Measurements from ENCODE around the gene CIPC. TPM values are rescaled to one million over a fixed set of nuclear protein-coding genes. Genes with fewer than 3 reads are reported as not detected.

CIPC gene
- total RNA-seq, 1 experiment from 2014 or later = 20.6 TPM

DNA sequence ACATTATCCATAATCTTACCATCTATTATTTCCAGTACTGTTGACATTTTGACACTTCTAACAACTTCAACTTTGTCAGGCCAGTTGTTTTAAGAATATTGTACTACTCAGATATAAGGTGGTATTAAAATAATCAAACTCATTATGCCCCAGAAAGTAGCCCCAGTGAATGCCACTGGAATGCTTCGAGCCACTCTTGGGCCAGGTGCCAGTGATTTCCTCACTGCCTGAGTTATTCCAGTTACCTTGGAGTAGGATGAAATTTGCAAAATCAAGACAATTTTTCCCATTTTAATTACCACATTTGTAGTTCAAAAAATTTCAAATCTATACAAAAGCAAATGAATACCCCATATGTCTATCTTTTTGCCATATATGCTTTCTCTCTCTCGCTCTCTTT is 9.2 kb downstream of the CIPC start:
- H3K9ac ChIP-seq (ENCODE audit: low read length) = no peak overlapping the region
- ChIA-PET CTCF (no interaction called here), RAD21 (ENCODE audit: low non-redundant PET in 1 of 2, low total read pairs in 2 of 2, uncharacterized antibody in 2 of 2, unreplicated experiment in 2 of 2) (no interaction called here), POLR2A (no interaction called here)
- intact Hi-C loops (cut with micrococcal nuclease) = no loop called here
- H4K20me1 ChIP-seq (ENCODE audit: insufficient read depth) = no peaks in the 10 kb centered on the region
- H3K4me2 ChIP-seq (ENCODE audit: low read length) = no peak overlapping the region
- no peak for DNase-seq (ENCODE audit: low read depth, low spot score)
- H3K9me2 ChIP-seq (ENCODE audit: insufficient read depth) = no peaks in the 10 kb centered on the region
- BruUV-seq (replicated peaks) = no TSS peak
- no peak for ATAC-seq
- no peak for TF ChIP-seq ZNF274 (IDR thresholded peaks at IDR 0.05; ENCODE audit: low read depth, low read length)
- TF ChIP-seq YY1 (IDR thresholded peaks at IDR 0.05; ENCODE audit: extremely low read depth, insufficient replicate concordance, low read depth, low read length) = no peak
- no peak for TF ChIP-seq RAD21 (IDR thresholded peaks at IDR 0.05; ENCODE audit: low read depth)
- TF ChIP-seq, protein P1, sequence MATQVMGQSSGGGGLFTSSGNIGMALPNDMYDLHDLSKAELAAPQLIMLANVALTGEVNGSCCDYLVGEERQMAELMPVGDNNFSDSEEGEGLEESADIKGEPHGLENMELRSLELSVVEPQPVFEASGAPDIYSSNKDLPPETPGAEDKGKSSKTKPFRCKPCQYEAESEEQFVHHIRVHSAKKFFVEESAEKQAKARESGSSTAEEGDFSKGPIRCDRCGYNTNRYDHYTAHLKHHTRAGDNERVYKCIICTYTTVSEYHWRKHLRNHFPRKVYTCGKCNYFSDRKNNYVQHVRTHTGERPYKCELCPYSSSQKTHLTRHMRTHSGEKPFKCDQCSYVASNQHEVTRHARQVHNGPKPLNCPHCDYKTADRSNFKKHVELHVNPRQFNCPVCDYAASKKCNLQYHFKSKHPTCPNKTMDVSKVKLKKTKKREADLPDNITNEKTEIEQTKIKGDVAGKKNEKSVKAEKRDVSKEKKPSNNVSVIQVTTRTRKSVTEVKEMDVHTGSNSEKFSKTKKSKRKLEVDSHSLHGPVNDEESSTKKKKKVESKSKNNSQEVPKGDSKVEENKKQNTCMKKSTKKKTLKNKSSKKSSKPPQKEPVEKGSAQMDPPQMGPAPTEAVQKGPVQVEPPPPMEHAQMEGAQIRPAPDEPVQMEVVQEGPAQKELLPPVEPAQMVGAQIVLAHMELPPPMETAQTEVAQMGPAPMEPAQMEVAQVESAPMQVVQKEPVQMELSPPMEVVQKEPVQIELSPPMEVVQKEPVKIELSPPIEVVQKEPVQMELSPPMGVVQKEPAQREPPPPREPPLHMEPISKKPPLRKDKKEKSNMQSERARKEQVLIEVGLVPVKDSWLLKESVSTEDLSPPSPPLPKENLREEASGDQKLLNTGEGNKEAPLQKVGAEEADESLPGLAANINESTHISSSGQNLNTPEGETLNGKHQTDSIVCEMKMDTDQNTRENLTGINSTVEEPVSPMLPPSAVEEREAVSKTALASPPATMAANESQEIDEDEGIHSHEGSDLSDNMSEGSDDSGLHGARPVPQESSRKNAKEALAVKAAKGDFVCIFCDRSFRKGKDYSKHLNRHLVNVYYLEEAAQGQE (IDR thresholded peaks at IDR 0.05; ENCODE audit: low read depth) = no peak
- no peak overlapping the region for H2AFZ ChIP-seq (ENCODE audit: low read depth, low read length, poor library complexity, severe bottlenecking)
- no peaks in the 10 kb centered on the region for H3K27me3 ChIP-seq (ENCODE audit: insufficient read depth, low read length)
- H3K79me2 ChIP-seq (ENCODE audit: insufficient read depth, low read length) = peaks cover 20% of the 10 kb centered on the region
- H3K4me3 ChIP-seq (replicated peaks in 1 of 2; ENCODE audit: low read depth in 1 of 2, low read length in 2 of 2) = no peak overlapping the region
- H3K27ac ChIP-seq (ENCODE audit: low read depth, low read length) = no peak overlapping the region
- H3K4me1 ChIP-seq (ENCODE audit: control insufficient read depth in 1 of 2, insufficient read depth in 2 of 2, low read length in 2 of 2) = no peaks in the 10 kb centered on the region
- H3K36me3 ChIP-seq (ENCODE audit: control insufficient read depth in 1 of 2, insufficient read depth in 2 of 2, low read length in 2 of 2) = peaks cover 16 to 19% of the 10 kb centered on the region in 2 experiments; a peak in 3 of 4 replicates
- H3K9me3 ChIP-seq (ENCODE audit: control insufficient read depth in 1 of 2, insufficient read depth in 1 of 2, low read depth in 1 of 2, low read length in 2 of 2) = no peaks in the 10 kb centered on the region

DNA sequence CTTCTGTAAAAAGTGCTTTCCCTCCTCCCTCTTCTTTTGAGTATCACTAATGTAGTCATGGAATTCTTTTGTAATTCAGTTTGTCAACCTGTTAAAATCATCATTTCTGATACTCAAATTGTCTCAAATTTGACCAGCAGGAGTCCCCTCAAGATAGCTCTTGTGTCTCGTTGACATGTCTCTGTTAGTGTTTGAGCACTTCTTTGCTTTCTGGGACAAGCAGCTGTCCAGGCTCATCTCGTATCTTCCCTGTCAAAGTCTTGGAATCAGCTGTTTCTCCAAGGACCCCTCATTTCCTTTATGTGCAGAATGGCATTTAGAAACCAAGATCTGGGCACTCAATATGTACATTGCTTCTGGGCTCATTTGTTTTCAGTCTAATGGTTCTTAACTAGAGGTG is 10.7 kb downstream of the CIPC start:
- Histone ChIP-seq H4K20me1 (ENCODE audit: insufficient read depth) (no peaks in the 10 kb centered on the region), H3K36me3 (ENCODE audit: control insufficient read depth in 1 of 2, insufficient read depth in 2 of 2, low read length in 2 of 2) (peaks cover 19 to 22% of the 10 kb centered on the region in 2 experiments; a peak in 3 of 4 replicates), H3K9me2 (ENCODE audit: insufficient read depth) (no peaks in the 10 kb centered on the region), H3K9ac (ENCODE audit: low read length) (no peak overlapping the region), H3K4me2 (ENCODE audit: low read length) (no peak overlapping the region), H3K4me3 (replicated peaks in 1 of 2; ENCODE audit: low read depth in 1 of 2, low read length in 2 of 2) (no peak overlapping the region), H3K27me3 (ENCODE audit: insufficient read depth, low read length) (no peaks in the 10 kb centered on the region), H3K79me2 (ENCODE audit: insufficient read depth, low read length) (peaks cover 7% of the 10 kb centered on the region), H2AFZ (ENCODE audit: low read depth, low read length, poor library complexity, severe bottlenecking) (no peak overlapping the region), H3K9me3 (ENCODE audit: control insufficient read depth in 1 of 2, insufficient read depth in 1 of 2, low read depth in 1 of 2, low read length in 2 of 2) (no peaks in the 10 kb centered on the region), H3K27ac (ENCODE audit: low read depth, low read length) (no peak overlapping the region), H3K4me1 (ENCODE audit: control insufficient read depth in 1 of 2, insufficient read depth in 2 of 2, low read length in 2 of 2) (no peaks in the 10 kb centered on the region)
- BruUV-seq (replicated peaks) = no TSS peak
- CTCF ChIA-PET = interaction anchor here (1.6 kb wide), 1 partner anchor 14 kb away, joined by 3 read pairs; no protein-coding TSS in a partner anchor
- DNase-seq (ENCODE audit: low read depth, low spot score) (no peak), ATAC-seq (no peak)
- RAD21 ChIA-PET (ENCODE audit: low non-redundant PET in 1 of 2, low total read pairs in 2 of 2, uncharacterized antibody in 2 of 2, unreplicated experiment in 2 of 2) = interaction anchor here in 1 of 2 experiments (0.8 kb wide), 1 partner anchor 43 kb away, joined by 3 read pairs; no protein-coding TSS in a partner anchor
- intact Hi-C loops (cut with micrococcal nuclease) = no loop called here
- TF ChIP-seq SRF (IDR thresholded peaks at IDR 0.05; ENCODE audit: low read depth) (no peak), RAD21 (IDR thresholded peaks at IDR 0.05; ENCODE audit: low read depth) (peak; percentile 45; the same call in 1 of the 2 replicates), TCF7L2 (IDR thresholded peaks at IDR 0.05; ENCODE audit: borderline replicate concordance, extremely low read depth, insufficient read depth, insufficient read length) (no peak), CBX3 (IDR thresholded peaks at IDR 0.05; ENCODE audit: low read depth) (no peak), POLR2A (IDR thresholded peaks at IDR 0.05; ENCODE audit: borderline replicate concordance, extremely low read depth, insufficient read depth, insufficient read length) (no peak), ELF1 (IDR thresholded peaks at IDR 0.05; ENCODE audit: borderline replicate concordance, low read depth) (no peak)
- TF ChIP-seq, protein P2, sequence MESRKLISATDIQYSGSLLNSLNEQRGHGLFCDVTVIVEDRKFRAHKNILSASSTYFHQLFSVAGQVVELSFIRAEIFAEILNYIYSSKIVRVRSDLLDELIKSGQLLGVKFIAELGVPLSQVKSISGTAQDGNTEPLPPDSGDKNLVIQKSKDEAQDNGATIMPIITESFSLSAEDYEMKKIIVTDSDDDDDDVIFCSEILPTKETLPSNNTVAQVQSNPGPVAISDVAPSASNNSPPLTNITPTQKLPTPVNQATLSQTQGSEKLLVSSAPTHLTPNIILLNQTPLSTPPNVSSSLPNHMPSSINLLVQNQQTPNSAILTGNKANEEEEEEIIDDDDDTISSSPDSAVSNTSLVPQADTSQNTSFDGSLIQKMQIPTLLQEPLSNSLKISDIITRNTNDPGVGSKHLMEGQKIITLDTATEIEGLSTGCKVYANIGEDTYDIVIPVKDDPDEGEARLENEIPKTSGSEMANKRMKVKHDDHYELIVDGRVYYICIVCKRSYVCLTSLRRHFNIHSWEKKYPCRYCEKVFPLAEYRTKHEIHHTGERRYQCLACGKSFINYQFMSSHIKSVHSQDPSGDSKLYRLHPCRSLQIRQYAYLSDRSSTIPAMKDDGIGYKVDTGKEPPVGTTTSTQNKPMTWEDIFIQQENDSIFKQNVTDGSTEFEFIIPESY (IDR thresholded peaks at IDR 0.05; ENCODE audit: extremely low read depth, insufficient replicate concordance, low read length) = no peak
- TF ChIP-seq, protein P3, sequence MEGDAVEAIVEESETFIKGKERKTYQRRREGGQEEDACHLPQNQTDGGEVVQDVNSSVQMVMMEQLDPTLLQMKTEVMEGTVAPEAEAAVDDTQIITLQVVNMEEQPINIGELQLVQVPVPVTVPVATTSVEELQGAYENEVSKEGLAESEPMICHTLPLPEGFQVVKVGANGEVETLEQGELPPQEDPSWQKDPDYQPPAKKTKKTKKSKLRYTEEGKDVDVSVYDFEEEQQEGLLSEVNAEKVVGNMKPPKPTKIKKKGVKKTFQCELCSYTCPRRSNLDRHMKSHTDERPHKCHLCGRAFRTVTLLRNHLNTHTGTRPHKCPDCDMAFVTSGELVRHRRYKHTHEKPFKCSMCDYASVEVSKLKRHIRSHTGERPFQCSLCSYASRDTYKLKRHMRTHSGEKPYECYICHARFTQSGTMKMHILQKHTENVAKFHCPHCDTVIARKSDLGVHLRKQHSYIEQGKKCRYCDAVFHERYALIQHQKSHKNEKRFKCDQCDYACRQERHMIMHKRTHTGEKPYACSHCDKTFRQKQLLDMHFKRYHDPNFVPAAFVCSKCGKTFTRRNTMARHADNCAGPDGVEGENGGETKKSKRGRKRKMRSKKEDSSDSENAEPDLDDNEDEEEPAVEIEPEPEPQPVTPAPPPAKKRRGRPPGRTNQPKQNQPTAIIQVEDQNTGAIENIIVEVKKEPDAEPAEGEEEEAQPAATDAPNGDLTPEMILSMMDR (IDR thresholded peaks at IDR 0.05 in 2 of 3, conservative IDR thresholded peaks at IDR 0.05 in 1 of 3; ENCODE audit: borderline replicate concordance in 1 of 3, insufficient read depth in 1 of 3, low read depth in 2 of 3, low read length in 2 of 3) = peak in 2 of 3 experiments; percentile 20 to 29; a peak in 2 of 6 replicates
- POLR2A ChIA-PET = no interaction called here
